A673 (cell line): ENCODE data around the gene TCP11. TPM values are rescaled to one million over a fixed set of nuclear protein-coding genes. Genes with fewer than 3 reads are reported as not detected.

Experiments
- BruUV-seq: library from RNA; stranded (reverse); fragments of 400-500 nt; replicated peaks from 2 replicates; lab custom pipeline; 2021; lab: Mats Ljungman, UMichigan
- CTCF ChIA-PET: fragments of 300-600 bp; sonication (Branson Sonifier 250); formaldehyde crosslinking; loops from one replicate; lab custom pipeline; 2022; ENCODE audit warnings: antibody characterized with exemption; lab: Charles Lee
- POLR2A ChIA-PET: fragments of 300-600 bp; sonication (Branson Sonifier 250); formaldehyde crosslinking; loops from one replicate; lab custom pipeline; 2022; ENCODE audit warnings: antibody characterized with exemption; ENCODE audit not compliant: low non-redundant PET; lab: Charles Lee
- DNase-seq: peaks from one replicate; pipeline ENCODE4 v3.0.0-alpha.2; 2015; ENCODE audit warnings: low spot score
- H3K27ac ChIP-seq: fragments of 200-600 bp; sonication (generic); 2 replicates; pipeline ENCODE4 v1.5.1; 2016; ENCODE audit warnings: mixed run types, low read depth, mild to moderate bottlenecking, mixed read lengths, antibody characterized with exemption, low read length; ENCODE audit not compliant: poor library complexity, severe bottlenecking
- H3K27me3 ChIP-seq: fragments of 200-600 bp; sonication (generic); replicated peaks from 2 replicates; pipeline ENCODE4 v1.6.1; 2017; ENCODE audit warnings: mixed run types, low read depth, mild to moderate bottlenecking, mixed read lengths, antibody characterized with exemption, low read length; ENCODE audit not compliant: insufficient read depth, poor library complexity
- H3K36me3 ChIP-seq: fragments of 200-600 bp; sonication (generic); 2 replicates; pipeline ENCODE4 v1.6.1; 2016; ENCODE audit warnings: mixed run types, mild to moderate bottlenecking, mixed read lengths, antibody characterized with exemption, low read length; ENCODE audit not compliant: insufficient read depth, poor library complexity, severe bottlenecking
- H3K4me1 ChIP-seq: fragments of 200-600 bp; sonication (generic); 2 replicates; pipeline ENCODE4 v1.6.1; 2017; ENCODE audit warnings: mixed run types, mild to moderate bottlenecking, mixed read lengths, antibody characterized with exemption, low read length; ENCODE audit not compliant: insufficient read depth, poor library complexity, severe bottlenecking
- H3K4me3 ChIP-seq: fragments of 200-600 bp; sonication (generic); 2 replicates; pipeline ENCODE4 v1.5.1; 2016; ENCODE audit warnings: low read depth, mixed run types, mild to moderate bottlenecking, mixed read lengths, low read length; ENCODE audit not compliant: poor library complexity, severe bottlenecking
- H3K9me3 ChIP-seq: fragments of 200-600 bp; sonication (generic); 2 replicates; pipeline ENCODE4 v1.6.1; 2016; ENCODE audit warnings: mixed run types, low read depth, mild to moderate bottlenecking, mixed read lengths, antibody characterized with exemption, low read length; ENCODE audit not compliant: poor library complexity, severe bottlenecking
- EZH2 ChIP-seq: fragments of 200-600 bp; sonication (generic); IDR thresholded peaks from 2 replicates; pipeline ENCODE4 v1.6.1; 2017; ENCODE audit warnings: borderline replicate concordance, low read depth, mild to moderate bottlenecking, mixed read lengths, antibody characterized with exemption, low read length; ENCODE audit not compliant: poor library complexity, severe bottlenecking
- intact Hi-C: fragments of 100-400 bp; cut with micrococcal nuclease; formaldehyde crosslinking; loops from one replicate; pipeline ENCODE4 v1.10.0; 2022; ENCODE audit not compliant: unreplicated experiment
- total RNA-seq: library from RNA; stranded (reverse); gene quantifications from 2 replicates; pipeline ENCODE4 v1.2.3, GENCODE V29; 2021
- TF ChIP-seq, protein P1 (sequence below): fragments of 300-800, 200-600 bp; sonication (generic); conservative IDR thresholded peaks from 2 replicates; pipeline ENCODE4 v1.5.1; 2017; ENCODE audit warnings: low read depth, mild to moderate bottlenecking, antibody characterized with exemption, low read length, moderate library complexity, mixed read lengths

TCP11 gene
- total RNA-seq, 1 experiment from 2014 or later, result not detected

- POLR2A ChIA-PET, result no interaction called here
- no peaks in the 10 kb centered on the region for H3K9me3 ChIP-seq
- intact Hi-C loops, result no loop called here
- TF ChIP-seq, protein P1, sequence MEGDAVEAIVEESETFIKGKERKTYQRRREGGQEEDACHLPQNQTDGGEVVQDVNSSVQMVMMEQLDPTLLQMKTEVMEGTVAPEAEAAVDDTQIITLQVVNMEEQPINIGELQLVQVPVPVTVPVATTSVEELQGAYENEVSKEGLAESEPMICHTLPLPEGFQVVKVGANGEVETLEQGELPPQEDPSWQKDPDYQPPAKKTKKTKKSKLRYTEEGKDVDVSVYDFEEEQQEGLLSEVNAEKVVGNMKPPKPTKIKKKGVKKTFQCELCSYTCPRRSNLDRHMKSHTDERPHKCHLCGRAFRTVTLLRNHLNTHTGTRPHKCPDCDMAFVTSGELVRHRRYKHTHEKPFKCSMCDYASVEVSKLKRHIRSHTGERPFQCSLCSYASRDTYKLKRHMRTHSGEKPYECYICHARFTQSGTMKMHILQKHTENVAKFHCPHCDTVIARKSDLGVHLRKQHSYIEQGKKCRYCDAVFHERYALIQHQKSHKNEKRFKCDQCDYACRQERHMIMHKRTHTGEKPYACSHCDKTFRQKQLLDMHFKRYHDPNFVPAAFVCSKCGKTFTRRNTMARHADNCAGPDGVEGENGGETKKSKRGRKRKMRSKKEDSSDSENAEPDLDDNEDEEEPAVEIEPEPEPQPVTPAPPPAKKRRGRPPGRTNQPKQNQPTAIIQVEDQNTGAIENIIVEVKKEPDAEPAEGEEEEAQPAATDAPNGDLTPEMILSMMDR, result no peak
- no peak overlapping the region for H3K27ac ChIP-seq
- no peaks in the 10 kb centered on the region for H3K27me3 ChIP-seq
- DNase-seq, result no peak
- no peak overlapping the region for H3K4me3 ChIP-seq
- H3K36me3 ChIP-seq, result peaks cover 5% of the 10 kb centered on the region
- CTCF ChIA-PET, result no interaction called here
- BruUV-seq, result no TSS peak
- peaks cover 8% of the 10 kb centered on the region for H3K4me1 ChIP-seq
Observed at GRCh38 chr6:35076997-35077712, 64.0 kb downstream of the TCP11 start.

DNA sequence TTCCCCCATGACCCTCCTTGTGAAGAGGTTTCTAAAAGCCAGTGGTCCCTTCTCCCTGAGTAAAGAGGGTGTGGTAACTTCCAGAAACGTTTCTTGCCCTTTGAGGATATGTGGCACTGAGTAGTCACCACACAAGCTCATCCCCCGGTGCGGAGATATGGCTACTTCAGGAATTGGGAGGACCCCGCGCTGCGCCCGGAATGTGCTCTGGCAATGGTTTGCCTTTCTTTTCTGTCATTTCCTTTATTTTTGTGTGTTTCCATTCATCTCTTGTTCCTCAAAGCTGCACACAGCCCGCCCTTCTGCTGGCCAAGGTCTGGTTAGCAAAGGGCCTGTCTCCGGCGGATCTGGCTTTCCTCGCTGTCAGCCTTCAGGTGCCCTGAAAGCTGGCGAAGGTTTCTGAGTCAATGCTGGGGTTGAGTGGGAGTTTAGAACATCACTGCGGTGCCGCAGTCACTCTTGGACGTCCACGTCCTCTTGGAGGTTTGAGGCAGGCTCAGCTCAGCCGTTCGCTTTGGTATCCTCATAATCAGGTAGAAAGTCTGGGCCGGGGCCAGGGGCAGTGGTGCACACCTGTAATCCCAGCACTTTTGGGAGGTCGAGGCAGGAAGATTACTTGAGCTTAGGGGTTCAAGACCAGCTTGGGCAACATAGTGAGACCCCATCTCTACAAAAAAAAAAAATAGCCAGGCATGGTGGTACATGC lies 67.2 kb downstream of the TCP11 start:
- POLR2A ChIA-PET, result no interaction called here
- BruUV-seq, result no TSS peak
- CTCF ChIA-PET, result no interaction called here

DNA sequence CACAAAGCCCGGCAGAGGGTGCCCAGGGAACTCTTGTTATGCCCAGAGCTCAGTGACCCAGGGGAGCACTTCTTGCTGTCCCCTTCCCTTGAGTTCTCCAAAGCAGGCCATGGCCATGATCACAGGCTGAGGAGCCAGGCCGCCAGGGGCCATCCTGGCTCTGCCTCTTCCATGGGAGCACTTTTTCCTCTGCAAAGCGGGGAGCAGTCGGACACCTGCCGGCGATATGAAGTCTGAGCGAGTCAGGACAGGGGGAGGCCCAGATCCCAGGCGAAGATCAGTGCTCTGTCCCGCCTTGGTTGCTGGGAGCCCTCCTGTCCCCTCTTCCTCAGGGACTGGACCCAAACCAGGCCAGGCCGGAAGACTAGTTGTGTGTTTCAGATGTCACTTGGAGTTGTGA lies 67.9 kb downstream of the TCP11 start:
- H3K9me3 ChIP-seq, result no peaks in the 10 kb centered on the region
- CTCF ChIA-PET, result no interaction called here
- TF ChIP-seq, protein P1, result no peak
- TF ChIP-seq EZH2, result no peak
- no peak overlapping the region for H3K27ac ChIP-seq
- H3K36me3 ChIP-seq, result no peaks in the 10 kb centered on the region
- no peaks in the 10 kb centered on the region for H3K27me3 ChIP-seq
- no peak for DNase-seq
- no peak overlapping the region for H3K4me3 ChIP-seq
- POLR2A ChIA-PET, result no interaction called here
- intact Hi-C loops, result no loop called here
- BruUV-seq, result no TSS peak
- H3K4me1 ChIP-seq, result no peaks in the 10 kb centered on the region

More for the DNA sequence above, 67.2 kb downstream of the TCP11 start:
- TF ChIP-seq, protein P1, result no peak
- no peak for TF ChIP-seq EZH2
- Histone ChIP-seq H3K36me3 (no peaks in the 10 kb centered on the region), H3K4me3 (no peak overlapping the region), H3K9me3 (no peaks in the 10 kb centered on the region), H3K27ac (no peak overlapping the region), H3K4me1 (no peaks in the 10 kb centered on the region), H3K27me3 (no peaks in the 10 kb centered on the region)
- intact Hi-C loops, result no loop called here
- DNase-seq, result no peak
